HG03565 (cell line): Measurements from ENCODE around the gene COLEC12.
"Not testable (repeated sequence)": the region's sequence is repeated elsewhere in the genome, so short reads cannot be mapped to it uniquely, and the experiment has no call there.

Experiments
- ATAC-seq: cut with Tn5 transposase; IDR thresholded peaks from one replicate; pipeline ENCODE4 v1.9.1; 2021; ENCODE audit warnings: mild to moderate bottlenecking, moderate library complexity; ENCODE audit not compliant: unreplicated experiment

COLEC12 gene

GRCh38 chr18:294566-294965, 205.9 kb downstream of the COLEC12 start:
- ATAC-seq: no peak

GRCh38 chr18:293536-293935, 207.0 kb downstream of the COLEC12 start:
- ATAC-seq: no peak

- no peak for ATAC-seq
Observed at GRCh38 chr18:292271-292670, 208.2 kb downstream of the COLEC12 start.

GRCh38 chr18:289970-290369, 210.5 kb downstream of the COLEC12 start:
- not testable (repeated sequence) for ATAC-seq

- ATAC-seq: no peak
Observed at GRCh38 chr18:289026-289425, 211.5 kb downstream of the COLEC12 start.

DNA sequence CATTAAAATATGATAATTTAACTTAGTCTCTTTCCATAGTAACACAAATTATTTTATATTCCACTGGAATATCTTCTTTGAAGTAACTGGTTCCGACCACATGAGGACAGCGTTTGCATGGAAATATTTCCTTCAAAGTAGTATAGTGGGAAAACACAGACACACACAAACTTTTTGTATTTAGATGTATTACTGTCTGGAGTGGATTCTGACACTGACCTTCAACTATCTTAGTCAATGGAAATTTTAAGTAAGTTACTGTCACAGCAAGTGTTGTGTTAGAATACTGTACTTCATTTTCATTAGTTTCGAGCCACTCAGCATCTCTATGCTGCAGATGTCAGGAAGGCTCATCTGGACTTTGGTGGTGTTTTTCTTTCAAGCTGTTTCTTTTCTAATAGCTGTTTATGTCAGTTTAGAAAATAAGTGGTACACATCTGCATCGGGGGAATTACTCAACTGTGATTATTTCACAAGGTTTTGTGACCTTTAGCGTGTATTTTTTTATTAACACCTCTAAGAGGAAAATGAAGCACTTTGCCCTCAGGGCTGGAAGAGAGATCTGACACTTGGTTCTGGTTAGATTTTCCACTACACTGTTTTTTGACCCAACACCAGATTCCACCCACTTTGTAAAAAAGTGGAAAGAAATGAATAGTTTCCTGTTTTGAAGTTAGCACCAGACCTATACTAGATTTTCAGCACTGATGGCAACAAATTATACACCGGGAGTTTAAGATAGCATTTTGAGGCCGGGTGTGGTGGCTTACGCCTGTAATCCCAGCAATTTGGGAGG, 213.8 kb downstream of the COLEC12 start:
- no peak for ATAC-seq

GRCh38 chr18:285817-286216, 214.7 kb downstream of the COLEC12 start:
- no peak for ATAC-seq

GRCh38 chr18:275486-275885, 225.0 kb downstream of the COLEC12 start:
- no peak for ATAC-seq

GRCh38 chr18:274313-274712, 226.2 kb downstream of the COLEC12 start:
- no peak for ATAC-seq

DNA sequence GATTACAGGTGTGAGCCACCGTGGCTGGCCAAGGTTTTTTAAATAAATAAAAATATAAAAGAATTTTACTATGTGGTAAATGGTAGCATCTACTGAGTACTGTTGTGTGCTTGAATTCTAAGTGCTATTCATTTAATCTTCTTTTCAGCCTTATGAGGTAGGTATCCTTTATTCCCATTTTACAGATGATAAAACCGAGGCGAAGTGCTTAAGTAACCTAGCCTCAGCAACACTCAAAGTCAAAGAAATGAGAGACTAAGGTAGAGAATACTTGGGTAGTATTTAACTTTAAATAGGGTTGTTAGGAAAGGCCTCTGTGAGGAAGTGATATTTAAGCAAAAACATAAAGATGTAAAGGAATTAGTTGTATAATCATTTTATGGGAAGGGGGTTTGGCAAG, 227.0 kb downstream of the COLEC12 start:
- ATAC-seq: no peak

DNA sequence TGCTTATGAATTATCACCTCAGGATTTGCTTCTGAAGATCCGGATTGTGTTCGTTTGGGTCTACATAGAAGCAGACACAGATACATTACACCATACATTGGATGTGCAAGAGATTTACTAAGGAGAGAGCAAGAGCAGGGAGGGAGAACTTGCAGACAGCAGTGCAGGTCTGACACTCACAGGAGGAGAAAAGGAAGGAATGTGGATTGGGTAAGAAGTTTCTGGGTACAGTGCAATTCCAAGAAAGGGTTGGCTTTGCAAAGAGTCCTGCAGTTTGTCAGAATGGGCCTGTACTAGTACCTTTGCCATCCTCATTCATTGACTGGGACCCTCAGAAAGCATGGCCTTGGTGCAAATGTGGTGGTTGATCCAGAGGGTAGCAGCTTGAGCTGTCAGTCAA, 227.9 kb downstream of the COLEC12 start:
- no peak for ATAC-seq

- no peak for ATAC-seq
Observed at GRCh38 chr18:269480-270095, 230.9 kb downstream of the COLEC12 start.

- peak; percentile 87 for ATAC-seq
Observed at GRCh38 chr18:267688-268552, 232.6 kb downstream of the COLEC12 start, which contains the start of gene THOC1. Gene THOC1, minus strand, starts transcription at chr18:268047. Its CDS starts 28 bp downstream, at chr18:268019.

DNA sequence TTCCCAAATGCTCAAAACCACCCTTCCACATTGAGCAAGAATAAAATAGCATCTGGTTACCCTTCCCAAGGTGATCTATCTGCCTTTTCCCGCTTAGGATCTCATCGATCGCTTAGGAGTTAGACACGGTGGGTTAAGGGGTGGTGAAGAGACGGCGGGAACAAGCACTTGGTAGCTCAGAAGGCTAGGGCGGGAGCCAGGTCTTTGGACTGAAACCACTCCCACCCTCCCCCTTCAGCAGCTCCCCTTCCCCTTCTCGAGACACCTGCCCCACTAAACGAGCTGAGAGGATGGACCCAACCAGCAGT, 233.2 kb downstream of the COLEC12 start:
- ATAC-seq: no peak
